Neural progenitor cell (in vitro differentiated cells): ENCODE measurements around the gene ITPA.

Source experiments
- EZH2phosphoT487 ChIP-seq: fragments of 200-600 bp; sonication (generic); IDR thresholded peaks from 2 replicates; pipeline ENCODE4 v1.6.1; 2017; ENCODE audit warnings: antibody characterized with exemption
- TF ChIP-seq, protein P1 (sequence below): fragments of 200-600 bp; sonication (generic); IDR thresholded peaks from 2 replicates; pipeline ENCODE4 v1.5.1; 2017; ENCODE audit warnings: antibody characterized with exemption, mild to moderate bottlenecking

DNA sequence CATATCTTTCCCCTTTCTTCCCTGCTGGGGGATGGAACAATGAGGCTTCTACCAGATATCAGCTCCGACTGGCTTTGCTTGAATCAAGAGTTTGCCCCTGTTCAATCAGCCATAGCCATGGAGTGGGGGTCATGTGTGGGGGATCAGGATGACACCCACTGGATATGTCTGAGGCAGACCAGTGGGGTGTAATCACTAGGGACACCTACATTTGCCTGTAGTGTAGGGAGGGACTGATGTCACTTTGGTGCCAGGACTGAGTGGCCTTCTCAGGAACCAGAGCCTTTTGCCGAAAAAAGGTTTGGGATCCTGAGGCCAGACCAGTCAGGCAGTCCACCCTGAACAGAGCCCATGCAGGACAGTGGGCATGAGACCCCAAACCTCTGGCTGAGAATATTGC is 1.0 kb downstream of the ITPA start:
- TF ChIP-seq, protein P1, sequence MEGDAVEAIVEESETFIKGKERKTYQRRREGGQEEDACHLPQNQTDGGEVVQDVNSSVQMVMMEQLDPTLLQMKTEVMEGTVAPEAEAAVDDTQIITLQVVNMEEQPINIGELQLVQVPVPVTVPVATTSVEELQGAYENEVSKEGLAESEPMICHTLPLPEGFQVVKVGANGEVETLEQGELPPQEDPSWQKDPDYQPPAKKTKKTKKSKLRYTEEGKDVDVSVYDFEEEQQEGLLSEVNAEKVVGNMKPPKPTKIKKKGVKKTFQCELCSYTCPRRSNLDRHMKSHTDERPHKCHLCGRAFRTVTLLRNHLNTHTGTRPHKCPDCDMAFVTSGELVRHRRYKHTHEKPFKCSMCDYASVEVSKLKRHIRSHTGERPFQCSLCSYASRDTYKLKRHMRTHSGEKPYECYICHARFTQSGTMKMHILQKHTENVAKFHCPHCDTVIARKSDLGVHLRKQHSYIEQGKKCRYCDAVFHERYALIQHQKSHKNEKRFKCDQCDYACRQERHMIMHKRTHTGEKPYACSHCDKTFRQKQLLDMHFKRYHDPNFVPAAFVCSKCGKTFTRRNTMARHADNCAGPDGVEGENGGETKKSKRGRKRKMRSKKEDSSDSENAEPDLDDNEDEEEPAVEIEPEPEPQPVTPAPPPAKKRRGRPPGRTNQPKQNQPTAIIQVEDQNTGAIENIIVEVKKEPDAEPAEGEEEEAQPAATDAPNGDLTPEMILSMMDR, result no peak
- no peak for TF ChIP-seq EZH2phosphoT487
